IMR-90 (cell line): ENCODE measurements around the gene PPOX.

ENCODE experiments used
- BHLHE40 ChIP-seq: fragments of 150-350 bp; IDR thresholded peaks from 2 replicates; pipeline ENCODE4 v1.6.1; 2016; ENCODE audit warnings: mild to moderate bottlenecking, low read depth, low read length
- CEBPB ChIP-seq: IDR thresholded peaks from 2 replicates; pipeline ENCODE4 v1.6.1; 2012; ENCODE audit warnings: low read depth, low read length, improper control_type of control experiment
- CHD1 ChIP-seq: IDR thresholded peaks from 2 replicates; pipeline ENCODE4 v1.6.1; 2012; ENCODE audit warnings: low read depth, low read length, improper control_type of control experiment
- ELK1 ChIP-seq: fragments of 150-350 bp; IDR thresholded peaks from 2 replicates; pipeline ENCODE4 v1.6.1; 2016; ENCODE audit warnings: low read depth, mild to moderate bottlenecking, low read length, moderate library complexity, borderline replicate concordance
- FOS ChIP-seq: fragments of 150-350 bp; IDR thresholded peaks from 2 replicates; pipeline ENCODE4 v1.6.1; 2016; ENCODE audit warnings: low read depth, low read length
- MAFK ChIP-seq: IDR thresholded peaks from 2 replicates; pipeline ENCODE4 v1.6.1; 2012; ENCODE audit warnings: low read depth, low read length, improper control_type of control experiment
- MXI1 ChIP-seq: IDR thresholded peaks from 2 replicates; pipeline ENCODE4 v1.6.1; 2012; ENCODE audit warnings: low read depth, mild to moderate bottlenecking, low read length, moderate library complexity, borderline replicate concordance
- NFE2L2 ChIP-seq: fragments of 150-350 bp; IDR thresholded peaks from 2 replicates; pipeline ENCODE4 v1.6.1; 2016; ENCODE audit warnings: low read depth, mild to moderate bottlenecking, low read length
- POLR2A ChIP-seq: IDR thresholded peaks from 2 replicates; pipeline ENCODE4 v1.6.1; 2012; ENCODE audit warnings: mild to moderate bottlenecking, low read depth, low read length
- RAD21 ChIP-seq: IDR thresholded peaks from 2 replicates; pipeline ENCODE4 v1.6.1; 2012; ENCODE audit warnings: low read length, improper control_type of control experiment
- RCOR1 ChIP-seq: IDR thresholded peaks from 2 replicates; pipeline ENCODE4 v1.6.1; 2012; ENCODE audit warnings: mild to moderate bottlenecking, low read length, improper control_type of control experiment; ENCODE audit not compliant: insufficient replicate concordance
- RFX5 ChIP-seq: IDR thresholded peaks from 2 replicates; pipeline ENCODE4 v1.8.0; 2012; ENCODE audit warnings: low read depth, mild to moderate bottlenecking, low read length, moderate library complexity
- SMC3 ChIP-seq: fragments of 150-350 bp; IDR thresholded peaks from 2 replicates; pipeline ENCODE4 v1.6.1; 2016; ENCODE audit warnings: low read depth, mild to moderate bottlenecking, antibody characterized with exemption, low read length, moderate library complexity
- TF ChIP-seq, protein P1 (sequence below): conservative IDR thresholded peaks from 2 replicates; pipeline ENCODE4 v1.5.1; 2012; ENCODE audit warnings: mild to moderate bottlenecking, low read depth, low read length, improper control_type of control experiment

DNA sequence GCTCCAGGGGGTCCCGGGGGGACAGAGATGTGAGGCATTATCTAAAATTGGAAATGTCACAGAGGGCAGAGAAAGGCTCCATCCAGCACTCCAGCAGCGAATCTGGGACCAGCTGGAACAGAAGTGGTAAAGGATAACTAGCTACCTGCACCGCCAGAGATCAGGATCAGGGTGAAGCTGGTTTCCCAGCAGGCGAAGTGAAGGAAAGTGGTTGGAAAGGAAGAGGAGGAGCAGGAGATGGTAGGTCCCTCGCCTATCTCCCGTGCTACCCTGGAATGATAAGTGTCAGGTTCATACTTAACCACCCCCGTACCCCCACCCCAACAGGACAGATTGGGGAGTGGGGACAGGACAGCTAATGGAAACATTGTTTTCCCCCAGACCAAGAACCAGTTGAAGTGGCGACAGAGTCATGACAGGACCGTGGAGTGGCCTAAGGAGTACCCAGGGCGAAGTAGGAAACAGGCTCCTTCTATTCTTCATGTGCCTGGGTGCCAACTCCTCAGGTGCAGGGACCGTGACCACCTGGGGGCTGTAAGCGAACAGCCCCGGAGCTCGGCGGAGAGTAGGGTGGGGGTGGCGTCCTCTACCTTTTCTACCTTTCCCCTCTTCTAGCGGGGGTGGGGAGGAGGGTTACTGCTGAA is 10.4 kb downstream of the PPOX start:
- TF ChIP-seq, protein P1, sequence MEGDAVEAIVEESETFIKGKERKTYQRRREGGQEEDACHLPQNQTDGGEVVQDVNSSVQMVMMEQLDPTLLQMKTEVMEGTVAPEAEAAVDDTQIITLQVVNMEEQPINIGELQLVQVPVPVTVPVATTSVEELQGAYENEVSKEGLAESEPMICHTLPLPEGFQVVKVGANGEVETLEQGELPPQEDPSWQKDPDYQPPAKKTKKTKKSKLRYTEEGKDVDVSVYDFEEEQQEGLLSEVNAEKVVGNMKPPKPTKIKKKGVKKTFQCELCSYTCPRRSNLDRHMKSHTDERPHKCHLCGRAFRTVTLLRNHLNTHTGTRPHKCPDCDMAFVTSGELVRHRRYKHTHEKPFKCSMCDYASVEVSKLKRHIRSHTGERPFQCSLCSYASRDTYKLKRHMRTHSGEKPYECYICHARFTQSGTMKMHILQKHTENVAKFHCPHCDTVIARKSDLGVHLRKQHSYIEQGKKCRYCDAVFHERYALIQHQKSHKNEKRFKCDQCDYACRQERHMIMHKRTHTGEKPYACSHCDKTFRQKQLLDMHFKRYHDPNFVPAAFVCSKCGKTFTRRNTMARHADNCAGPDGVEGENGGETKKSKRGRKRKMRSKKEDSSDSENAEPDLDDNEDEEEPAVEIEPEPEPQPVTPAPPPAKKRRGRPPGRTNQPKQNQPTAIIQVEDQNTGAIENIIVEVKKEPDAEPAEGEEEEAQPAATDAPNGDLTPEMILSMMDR: no peak
- TF ChIP-seq BHLHE40 (no peak), NFE2L2 (no peak), RCOR1 (no peak), POLR2A (no peak), MXI1 (no peak), SMC3 (no peak), RFX5 (no peak), ELK1 (no peak), MAFK (no peak), FOS (no peak), CHD1 (no peak), RAD21 (no peak), CEBPB (no peak)
